ENCODE measurements around the gene PLCL2.

DNA sequence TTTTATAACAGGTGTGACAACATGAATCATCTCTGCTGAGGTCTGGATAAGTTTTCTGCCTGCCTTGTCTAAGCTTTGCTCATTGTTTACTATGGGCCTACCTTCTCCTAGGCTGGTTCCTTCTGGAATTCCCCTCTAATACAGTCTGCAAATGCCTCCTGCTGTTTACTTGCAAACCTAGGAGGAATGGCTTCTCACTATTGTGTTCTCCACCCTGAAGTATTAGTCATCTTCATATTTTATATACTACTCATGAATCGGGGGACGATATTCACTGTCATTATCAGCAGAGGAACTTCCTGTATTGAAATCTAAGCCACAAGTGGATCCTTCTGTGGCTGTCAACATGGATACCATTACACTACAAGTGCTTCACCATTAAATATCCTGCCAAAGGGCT lies 154.8 kb downstream of the PLCL2 start:
- TF ChIP-seq, protein P1, sequence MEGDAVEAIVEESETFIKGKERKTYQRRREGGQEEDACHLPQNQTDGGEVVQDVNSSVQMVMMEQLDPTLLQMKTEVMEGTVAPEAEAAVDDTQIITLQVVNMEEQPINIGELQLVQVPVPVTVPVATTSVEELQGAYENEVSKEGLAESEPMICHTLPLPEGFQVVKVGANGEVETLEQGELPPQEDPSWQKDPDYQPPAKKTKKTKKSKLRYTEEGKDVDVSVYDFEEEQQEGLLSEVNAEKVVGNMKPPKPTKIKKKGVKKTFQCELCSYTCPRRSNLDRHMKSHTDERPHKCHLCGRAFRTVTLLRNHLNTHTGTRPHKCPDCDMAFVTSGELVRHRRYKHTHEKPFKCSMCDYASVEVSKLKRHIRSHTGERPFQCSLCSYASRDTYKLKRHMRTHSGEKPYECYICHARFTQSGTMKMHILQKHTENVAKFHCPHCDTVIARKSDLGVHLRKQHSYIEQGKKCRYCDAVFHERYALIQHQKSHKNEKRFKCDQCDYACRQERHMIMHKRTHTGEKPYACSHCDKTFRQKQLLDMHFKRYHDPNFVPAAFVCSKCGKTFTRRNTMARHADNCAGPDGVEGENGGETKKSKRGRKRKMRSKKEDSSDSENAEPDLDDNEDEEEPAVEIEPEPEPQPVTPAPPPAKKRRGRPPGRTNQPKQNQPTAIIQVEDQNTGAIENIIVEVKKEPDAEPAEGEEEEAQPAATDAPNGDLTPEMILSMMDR (IDR thresholded peaks at IDR 0.05; ENCODE audit: low read depth, low read length), result no peak
- TF ChIP-seq, protein P2, sequence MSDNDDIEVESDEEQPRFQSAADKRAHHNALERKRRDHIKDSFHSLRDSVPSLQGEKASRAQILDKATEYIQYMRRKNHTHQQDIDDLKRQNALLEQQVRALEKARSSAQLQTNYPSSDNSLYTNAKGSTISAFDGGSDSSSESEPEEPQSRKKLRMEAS (IDR thresholded peaks at IDR 0.05; ENCODE audit: low read depth, low read length), result no peak
- no peak for TF ChIP-seq MYC (IDR thresholded peaks at IDR 0.05; ENCODE audit: low read depth, low read length)
- TF ChIP-seq POLR2A (IDR thresholded peaks at IDR 0.05; ENCODE audit: extremely low read depth, insufficient read length), result no peak

Measured in NB4 (cell line).